ENCODE measurements around the gene RHBDD1.

The RHBDD1 gene

DNA sequence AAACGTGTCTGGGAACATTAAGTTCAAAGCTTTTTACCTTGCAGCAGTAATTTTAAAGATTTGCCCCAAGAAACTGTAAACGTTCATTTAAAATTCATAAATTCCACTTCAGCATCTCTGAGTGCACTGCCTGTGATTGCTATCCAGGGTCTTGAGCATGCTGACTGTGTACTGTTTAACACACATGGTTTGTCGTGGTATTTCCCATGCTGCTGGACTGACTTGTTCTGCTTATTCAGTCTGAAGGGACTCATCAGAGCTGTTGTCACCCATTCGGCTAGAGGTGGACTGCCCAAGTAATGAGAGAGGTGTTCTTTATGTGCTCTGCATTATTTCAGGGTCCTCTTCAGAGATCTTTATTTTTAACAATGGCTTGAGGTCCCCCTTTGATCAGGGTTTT, 53.1 kb downstream of the RHBDD1 start:
- no peak for DNase-seq

GRCh38 chr2:226890286-226890685, 54.4 kb downstream of the RHBDD1 start:
- DNase-seq: no peak

DNA sequence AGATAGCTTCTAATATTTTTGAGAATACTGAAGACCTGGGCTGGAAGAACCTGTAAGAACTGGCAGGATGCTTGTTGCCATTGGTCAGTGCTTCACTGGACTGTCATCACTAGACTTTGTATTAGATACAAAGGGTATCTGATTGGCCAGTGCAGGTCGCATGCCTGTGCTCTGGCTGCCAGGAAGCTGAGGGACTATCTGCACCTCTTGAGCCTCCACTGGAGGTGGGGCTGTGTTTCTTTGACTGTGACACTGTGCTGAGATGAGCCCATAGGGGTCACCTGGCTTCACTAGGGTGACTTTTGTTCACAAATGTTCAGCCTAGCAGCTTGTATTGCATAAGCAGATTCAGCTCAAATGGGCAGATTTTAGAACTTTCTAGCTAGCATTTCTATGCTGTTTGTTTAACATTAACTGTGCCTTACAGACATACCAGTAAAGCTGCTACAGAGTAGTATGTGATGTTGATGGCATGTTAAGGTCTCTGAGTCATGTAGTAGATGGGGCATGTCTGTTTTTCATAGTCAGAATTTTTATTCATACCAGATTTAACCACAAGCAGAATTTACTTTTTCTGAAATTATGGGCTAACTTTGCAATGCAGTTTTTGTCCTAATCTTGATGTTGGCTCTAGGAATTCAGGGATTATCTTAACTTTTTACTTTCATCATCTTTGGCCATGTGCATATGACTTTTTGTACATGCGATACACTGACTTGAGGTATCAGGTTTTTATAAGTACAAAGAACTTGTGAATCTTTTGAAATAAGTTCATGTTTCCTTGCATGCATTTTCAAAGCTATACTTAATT, 56.1 kb downstream of the RHBDD1 start:
- no peak for DNase-seq

- no peak for DNase-seq
Measured at GRCh38 chr2:226892729-226893128, 56.9 kb downstream of the RHBDD1 start.

GRCh38 chr2:226893216-226893615, 57.4 kb downstream of the RHBDD1 start:
- no peak for DNase-seq

- DNase-seq: no peak
Measured at GRCh38 chr2:226894752-226895151, 58.9 kb downstream of the RHBDD1 start.

- DNase-seq: no peak
Measured at GRCh38 chr2:226895579-226895978, 59.7 kb downstream of the RHBDD1 start.

DNA sequence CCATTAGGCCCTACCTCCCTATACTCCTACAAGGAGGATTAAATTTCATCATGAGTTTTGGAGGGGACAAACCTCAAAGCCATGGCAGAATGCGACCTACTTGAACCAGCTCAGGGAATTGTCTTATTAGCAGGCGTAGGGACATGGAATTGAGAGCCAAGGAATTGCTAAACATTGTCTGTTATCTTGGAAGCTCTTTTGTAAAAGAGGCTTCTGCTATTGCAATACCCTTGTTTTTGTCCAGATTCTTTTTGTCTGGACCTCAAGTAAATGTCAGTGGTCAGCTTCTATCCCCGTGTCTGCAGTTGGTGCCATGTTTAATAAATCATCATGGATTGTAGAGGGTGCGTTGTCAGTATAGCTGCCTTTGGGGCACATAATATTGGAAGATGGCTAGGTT, 62.3 kb downstream of the RHBDD1 start:
- no peak for DNase-seq

DNA sequence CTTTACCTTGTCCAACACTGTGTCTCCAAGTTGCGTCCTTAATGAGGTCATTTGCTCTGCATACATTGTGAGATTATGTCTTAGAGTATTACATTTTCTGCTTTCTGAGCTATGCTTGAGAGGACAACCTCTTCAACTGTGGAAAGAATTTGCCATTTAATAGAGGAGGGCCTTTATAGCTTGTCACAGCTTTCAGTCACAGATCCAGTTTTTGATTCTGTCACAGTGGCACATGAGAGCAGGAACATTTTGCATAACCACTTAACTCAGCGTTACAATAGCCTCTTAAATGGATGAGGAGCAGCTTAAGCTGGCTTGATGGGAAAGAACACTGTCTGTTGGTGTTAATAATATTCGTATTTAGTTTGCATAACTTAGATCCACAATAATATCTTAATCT, 63.0 kb downstream of the RHBDD1 start:
- DNase-seq: peak; percentile 51

DNA sequence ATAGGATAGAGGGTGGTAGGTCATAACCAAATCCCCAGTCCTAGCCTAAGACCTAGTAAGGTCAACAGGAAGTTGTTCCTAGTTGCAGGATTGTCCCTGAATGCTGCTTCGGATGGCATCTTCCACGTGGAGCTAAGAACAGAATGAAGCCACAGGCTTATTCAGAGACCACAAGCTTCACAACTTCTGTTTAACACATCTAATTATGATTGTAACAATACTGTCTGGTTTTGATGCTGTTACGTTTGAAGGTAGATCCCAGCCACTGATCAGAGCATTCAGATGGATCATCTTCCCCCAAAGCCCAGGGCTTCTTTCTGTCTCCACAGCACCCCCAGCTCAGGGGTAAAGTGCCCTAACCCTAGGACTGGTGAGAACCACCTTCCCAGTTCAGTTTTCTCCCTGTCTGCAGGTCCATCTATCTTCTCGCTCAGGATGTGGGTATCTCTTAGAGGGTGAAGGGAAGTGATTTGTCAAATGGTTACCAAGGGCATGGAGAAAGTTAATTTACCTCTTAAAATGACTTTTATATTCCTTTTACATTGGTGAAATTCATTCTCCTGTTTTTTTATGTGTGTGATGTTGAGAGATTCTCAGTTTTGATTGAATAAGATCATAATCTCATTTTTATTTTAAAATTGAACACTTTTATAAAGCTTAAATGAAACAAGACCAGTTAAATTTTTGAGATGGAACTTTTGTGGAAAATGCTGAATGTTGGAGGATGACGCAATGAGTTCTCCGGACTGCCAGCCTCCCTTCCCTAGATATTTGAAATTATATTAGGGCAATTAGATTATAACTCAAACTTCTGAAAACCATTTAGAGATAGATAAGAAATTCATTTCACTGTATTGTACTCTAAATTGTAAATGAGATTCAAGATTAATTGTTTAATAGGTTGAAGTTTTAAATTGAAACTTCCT, 66.5 kb downstream of the RHBDD1 start:
- no peak for DNase-seq

- no peak for DNase-seq
Measured at GRCh38 chr2:226903179-226903578, 67.3 kb downstream of the RHBDD1 start.

DNA sequence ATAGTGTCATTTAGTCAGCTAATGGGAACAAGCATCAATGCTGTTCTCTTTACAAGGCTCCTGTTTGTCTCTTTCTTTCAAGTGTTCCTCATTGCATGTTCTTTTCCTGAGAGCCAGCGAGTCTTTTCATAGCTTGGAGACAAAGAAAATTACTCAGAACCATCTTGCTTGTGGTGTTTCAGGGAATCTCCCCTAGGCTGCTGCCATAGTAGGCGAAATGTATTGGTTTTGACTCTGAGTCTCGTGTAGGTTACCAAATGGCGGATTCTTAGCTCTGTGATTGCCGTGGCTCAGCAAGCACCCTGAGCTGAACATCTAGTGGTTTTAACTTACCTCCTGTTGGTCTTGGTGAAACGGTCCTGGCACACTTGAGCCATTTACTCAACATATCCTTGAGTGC, 68.7 kb downstream of the RHBDD1 start:
- DNase-seq: no peak

DNA sequence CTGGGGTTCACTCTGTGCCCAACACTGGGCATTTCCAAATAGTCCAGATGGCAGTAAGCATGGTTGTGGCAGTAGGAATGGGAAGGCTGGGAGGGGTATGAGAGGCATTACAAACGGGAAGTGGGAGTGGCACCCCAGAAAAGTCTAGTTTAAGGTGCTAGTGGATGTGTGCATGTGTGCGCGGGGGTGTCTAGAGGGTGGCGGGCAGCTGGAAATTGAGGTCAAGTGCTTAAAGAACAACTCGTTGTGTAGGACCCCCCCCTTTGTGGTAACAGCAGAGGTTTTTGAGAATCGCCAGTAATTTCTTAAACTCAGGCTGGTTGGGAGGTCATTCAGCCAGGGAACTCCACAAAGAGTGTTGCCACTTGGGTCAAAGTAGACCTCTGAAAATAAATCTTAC, 69.9 kb downstream of the RHBDD1 start:
- no peak for DNase-seq

DNA sequence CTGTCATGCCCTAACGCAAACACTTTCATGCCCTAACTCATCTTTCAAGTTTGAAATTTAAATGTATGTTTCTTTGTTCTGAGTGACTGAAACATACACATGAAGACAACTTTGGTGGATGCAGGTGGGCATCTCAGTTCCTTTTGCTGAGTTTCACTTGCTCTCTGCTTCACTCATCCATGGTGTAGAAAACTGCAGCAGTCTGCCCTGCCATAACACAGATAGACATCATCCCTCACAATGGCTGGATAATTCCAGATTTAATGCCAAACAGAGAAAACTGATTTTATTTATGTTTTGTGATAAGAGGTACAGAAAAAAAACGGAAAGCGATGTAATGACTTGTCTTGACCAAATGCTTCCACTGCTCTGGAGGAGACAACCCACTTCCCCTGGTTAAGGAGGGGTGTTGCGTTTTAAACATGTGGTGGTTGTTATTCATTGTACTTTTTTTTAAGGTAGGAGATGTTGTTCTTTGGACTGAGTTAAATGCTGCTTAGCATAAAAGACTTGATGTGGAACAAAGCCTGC, 70.4 kb downstream of the RHBDD1 start:
- no peak for DNase-seq

DNA sequence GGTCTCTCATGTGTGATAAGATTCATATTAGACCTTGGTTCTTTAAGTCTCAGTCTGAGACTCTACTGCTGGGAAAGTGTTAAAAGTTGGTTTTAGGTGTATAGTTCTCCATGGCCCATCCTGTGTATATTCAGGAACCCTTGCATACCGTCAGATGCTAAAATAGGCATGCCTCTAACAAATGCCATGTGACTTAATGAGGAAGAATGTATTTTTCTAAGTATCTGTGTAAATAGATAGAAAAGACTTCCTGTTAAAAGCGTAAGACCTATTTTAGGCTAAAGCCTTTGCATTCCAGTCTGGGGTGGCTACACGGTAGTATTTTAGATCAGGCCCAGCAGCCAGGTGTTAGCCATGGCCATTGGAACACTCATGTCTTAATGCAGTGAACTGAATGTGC, 73.3 kb downstream of the RHBDD1 start:
- no peak for DNase-seq

DNA sequence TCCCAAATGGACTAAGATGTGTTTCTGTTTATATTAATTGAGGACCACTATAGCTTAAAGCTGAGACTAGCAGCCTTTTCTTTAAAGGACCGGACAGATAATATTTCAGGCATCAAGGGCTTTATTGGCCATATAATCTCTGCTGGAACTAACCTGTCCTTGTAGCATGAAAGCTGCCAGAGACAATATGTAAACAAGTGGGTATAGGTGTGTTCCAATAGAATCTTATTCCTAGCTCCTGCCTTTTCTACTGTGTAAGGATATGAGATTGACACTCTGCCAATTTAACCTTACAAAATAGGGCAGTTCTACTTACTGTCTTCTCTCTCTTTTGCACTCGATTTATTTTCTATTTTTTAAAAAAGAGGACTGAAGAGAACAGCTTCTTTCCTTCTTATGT, 74.0 kb downstream of the RHBDD1 start:
- DNase-seq: no peak

- DNase-seq: no peak
Measured at GRCh38 chr2:226910384-226910783, 74.5 kb downstream of the RHBDD1 start.

- no peak for DNase-seq
Measured at GRCh38 chr2:226911932-226912331, 76.1 kb downstream of the RHBDD1 start.

DNA sequence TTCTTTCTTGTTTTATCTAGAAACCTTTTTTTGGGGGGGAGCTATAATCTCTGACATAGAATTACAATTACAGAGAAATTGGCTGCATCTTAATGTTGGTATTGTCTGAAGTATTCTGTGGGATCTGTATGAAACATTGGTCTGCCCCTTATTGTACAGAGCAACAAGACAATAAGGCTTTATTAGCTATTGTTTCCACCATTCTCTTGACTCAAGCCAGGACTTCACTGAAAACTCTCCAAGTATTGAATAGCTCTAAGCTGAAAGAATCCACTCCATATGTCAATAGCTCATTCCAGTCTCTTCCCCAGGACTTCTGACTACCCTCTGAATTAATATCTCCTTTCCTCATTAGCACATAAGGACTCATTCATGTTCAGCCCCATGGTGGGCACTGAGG, 77.8 kb downstream of the RHBDD1 start:
- DNase-seq: no peak

DNA sequence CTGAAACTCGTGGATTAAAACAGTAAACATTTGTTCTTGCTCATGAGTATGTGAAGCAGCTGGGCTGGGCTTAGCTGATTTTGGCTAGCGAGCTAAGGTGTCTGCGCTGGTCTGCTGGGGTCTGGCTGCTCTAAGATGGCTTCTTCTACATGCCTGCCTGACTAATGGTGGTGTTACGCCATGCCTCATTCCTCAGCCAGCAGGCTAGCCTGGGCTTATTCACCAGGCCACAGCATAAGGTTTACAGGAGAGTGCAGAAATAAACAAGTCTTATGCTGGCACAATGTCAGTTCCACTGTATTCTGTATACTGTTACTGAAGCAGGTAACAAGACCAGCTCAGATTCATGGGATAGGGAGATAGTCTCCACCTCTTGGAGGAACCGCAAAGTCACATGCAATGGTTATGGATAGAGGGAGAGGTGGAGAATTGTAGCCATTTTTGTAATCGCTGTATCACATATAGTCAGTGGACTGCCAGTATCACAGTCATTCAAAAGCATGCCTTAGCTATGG, 80.0 kb downstream of the RHBDD1 start:
- no peak for DNase-seq

DNA sequence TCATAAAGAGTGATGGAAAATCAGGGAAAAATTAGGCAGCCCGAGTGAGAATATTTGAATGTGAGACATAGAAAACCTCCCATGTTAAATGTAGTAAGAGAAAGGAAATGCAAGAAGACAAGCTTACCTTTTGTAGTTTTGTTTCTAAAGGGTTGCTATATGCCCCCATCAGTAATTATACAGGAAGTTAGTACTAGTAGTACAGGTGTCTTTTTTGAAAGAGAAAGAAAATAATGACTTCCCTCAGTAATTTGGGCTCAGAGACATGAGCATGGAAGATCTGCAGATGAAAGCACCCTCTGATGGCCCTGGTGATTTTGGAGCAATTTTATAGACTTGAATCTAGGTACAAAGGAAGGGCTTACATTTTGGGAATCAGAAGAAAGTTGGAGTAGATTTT, 80.8 kb downstream of the RHBDD1 start:
- no peak for DNase-seq

DNA sequence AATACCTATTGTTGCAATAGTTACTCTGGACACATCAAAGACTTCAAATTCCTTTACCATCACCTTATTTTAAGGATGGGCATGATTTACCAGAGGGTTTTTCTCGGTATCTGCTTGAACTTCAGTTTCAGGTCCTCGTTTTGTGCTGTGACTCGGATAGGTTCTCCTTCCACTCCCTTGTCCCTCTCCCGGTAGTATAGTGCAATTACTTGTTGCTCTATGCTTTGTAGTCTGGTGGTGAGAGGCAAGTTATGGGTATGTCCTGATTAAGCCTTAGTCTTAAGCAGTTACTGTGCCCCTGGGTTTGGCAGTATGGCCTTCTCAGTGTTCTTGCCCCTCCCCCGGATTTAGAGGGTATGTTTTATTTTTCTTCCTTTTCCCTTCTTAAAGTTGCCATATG, 96.6 kb downstream of the RHBDD1 start:
- DNase-seq: no peak

- peak; percentile 40 for DNase-seq
Measured at GRCh38 chr2:226934546-226935201, 98.8 kb downstream of the RHBDD1 start.

Measured in NCI-H345 (cell line).